Uterus (tissue), 4 donors: Measurements from ENCODE around the gene PRKAR1A. TPM values are rescaled to one million over a fixed set of nuclear protein-coding genes. Genes with fewer than 3 reads are reported as not detected.

Source experiments
- DNase-seq, 2 donors: peaks; one replicate each; pipeline ENCODE4 v3.0.0-alpha.2; 2019 to 2020
- H3K27ac ChIP-seq, 2 donors: fragments of 200-600 bp; sonication (generic); 1 replicate in 1 of 2; 2 replicates in 1 of 2; pipeline ENCODE4 v1.5.1; 2016 to 2018
- H3K27me3 ChIP-seq, 2 donors: fragments of 200-600 bp; sonication (generic); one replicate each; pipeline ENCODE4 v1.5.1; 2018 to 2019; ENCODE audit warnings: control low read depth in 1 of 2
- H3K36me3 ChIP-seq, 2 donors: fragments of 200-600 bp; sonication (generic); one replicate each; pipeline ENCODE4 v1.5.1; 2019; ENCODE audit warnings: control low read depth in 1 of 2
- H3K4me1 ChIP-seq, 2 donors: fragments of 200-600 bp; sonication (generic); one replicate each; pipeline ENCODE4 v1.5.1; 2018 to 2019; ENCODE audit warnings: control low read depth in 1 of 2
- H3K4me3 ChIP-seq, 2 donors: fragments of 200-600 bp; sonication (generic); 1 replicate in 1 of 2; 2 replicates in 1 of 2; pipeline ENCODE4 v1.5.1; 2018 to 2019; ENCODE audit warnings: mild to moderate bottlenecking in 1 of 2
- H3K9me3 ChIP-seq, 2 donors: fragments of 200-600 bp; sonication (generic); one replicate each; pipeline ENCODE4 v1.5.1; 2019; ENCODE audit warnings: control low read depth in 1 of 2
- POLR2A ChIP-seq, 2 donors: fragments of 450-650 bp; IDR thresholded peaks; one replicate each; pipeline ENCODE4 v1.6.1; 2016; ENCODE audit warnings: antibody characterized with exemption in 2 of 2, mild to moderate bottlenecking in 1 of 2, moderate library complexity in 1 of 2
- intact Hi-C: fragments of 100-400 bp; cut with DNase I; formaldehyde crosslinking; loops from one replicate; pipeline ENCODE4 v1.15.1; 2023; ENCODE audit warnings: low total_unique reads
- total RNA-seq, 4 donors: library from RNA; depleted of rRNA in 3 of 4; stranded (reverse); fragments of >200 nt in 3 of 4; gene quantifications; one replicate each; pipeline versions ENCODE4 v1.1.0 to v1.2.4, GENCODE V29; 2014 to 2023
- TF ChIP-seq, protein P1 (sequence below), 4 experiments: fragments of 200-600 bp in 2 of 4; fragments of 450-650 bp in 2 of 4; sonication (generic) in 2 of 4; IDR thresholded peaks; one replicate each; pipeline ENCODE4 v1.5.1; 2016 to 2019; ENCODE audit warnings: antibody characterized with exemption in 4 of 4, mild to moderate bottlenecking in 2 of 4, moderate library complexity in 1 of 4
- donor health status: DM: yes; HTN: yes; CAD: no.

The PRKAR1A gene
- total RNA-seq, 4 donors from 2014 or later: 171 to 532 (median 388) TPM

DNA sequence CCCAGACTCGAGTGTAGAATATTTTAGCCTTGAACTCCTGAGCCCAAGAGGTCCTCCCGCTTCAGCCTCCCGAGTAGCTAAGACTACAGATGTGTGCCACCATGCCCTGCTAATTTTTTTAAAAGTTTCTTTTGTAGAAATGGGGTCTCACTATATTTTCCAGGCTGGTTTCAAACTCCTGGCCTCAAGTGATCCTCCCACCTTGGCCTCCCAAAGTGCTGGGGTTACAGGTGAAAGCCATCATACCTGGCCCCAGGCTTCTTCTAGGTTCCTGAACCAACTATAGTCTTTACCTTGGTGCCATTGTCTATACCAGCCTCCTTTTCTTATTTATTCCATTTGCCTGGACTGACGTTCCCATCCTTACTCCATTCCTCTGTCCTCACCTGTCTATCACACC lies 17.1 kb upstream of the PRKAR1A start:
- Histone ChIP-seq H3K9me3 (no peaks in the 10 kb centered on the region), H3K4me1 (no peaks in the 10 kb centered on the region), H3K4me3 (no peak overlapping the region), H3K27ac (no peak overlapping the region), H3K27me3 (no peaks in the 10 kb centered on the region), H3K36me3 (no peaks in the 10 kb centered on the region)
- TF ChIP-seq, protein P1, sequence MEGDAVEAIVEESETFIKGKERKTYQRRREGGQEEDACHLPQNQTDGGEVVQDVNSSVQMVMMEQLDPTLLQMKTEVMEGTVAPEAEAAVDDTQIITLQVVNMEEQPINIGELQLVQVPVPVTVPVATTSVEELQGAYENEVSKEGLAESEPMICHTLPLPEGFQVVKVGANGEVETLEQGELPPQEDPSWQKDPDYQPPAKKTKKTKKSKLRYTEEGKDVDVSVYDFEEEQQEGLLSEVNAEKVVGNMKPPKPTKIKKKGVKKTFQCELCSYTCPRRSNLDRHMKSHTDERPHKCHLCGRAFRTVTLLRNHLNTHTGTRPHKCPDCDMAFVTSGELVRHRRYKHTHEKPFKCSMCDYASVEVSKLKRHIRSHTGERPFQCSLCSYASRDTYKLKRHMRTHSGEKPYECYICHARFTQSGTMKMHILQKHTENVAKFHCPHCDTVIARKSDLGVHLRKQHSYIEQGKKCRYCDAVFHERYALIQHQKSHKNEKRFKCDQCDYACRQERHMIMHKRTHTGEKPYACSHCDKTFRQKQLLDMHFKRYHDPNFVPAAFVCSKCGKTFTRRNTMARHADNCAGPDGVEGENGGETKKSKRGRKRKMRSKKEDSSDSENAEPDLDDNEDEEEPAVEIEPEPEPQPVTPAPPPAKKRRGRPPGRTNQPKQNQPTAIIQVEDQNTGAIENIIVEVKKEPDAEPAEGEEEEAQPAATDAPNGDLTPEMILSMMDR (IDR thresholded peaks at IDR 0.05): no peak
- intact Hi-C loops: no loop called here
- DNase-seq: no peak

DNA sequence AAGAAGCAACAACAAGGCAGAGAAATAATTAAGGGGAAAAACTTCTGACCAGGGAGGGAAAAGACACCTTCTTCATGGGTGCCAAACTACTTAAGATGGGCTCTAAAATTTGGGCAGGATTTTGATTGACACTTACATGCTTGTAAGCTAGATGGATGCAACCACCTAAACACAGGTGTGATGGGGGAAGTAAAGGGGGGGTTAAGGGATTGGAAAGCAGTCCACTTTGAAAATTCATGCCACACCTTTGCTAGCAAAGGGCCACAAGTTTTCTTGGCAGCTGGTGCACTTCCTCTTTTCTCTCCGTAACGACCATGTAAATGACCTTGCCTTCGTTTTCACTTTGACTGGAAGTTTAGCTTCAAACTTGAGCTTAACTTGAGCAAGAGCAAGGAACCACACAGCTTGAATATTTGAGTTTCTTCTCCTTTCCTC lies 14.3 kb upstream of the PRKAR1A start:
- Histone ChIP-seq H3K4me3 (no peak overlapping the region), H3K36me3 (no peaks in the 10 kb centered on the region), H3K27ac (peak overlapping the region; percentile 36 to 55), H3K27me3 (no peaks in the 10 kb centered on the region), H3K9me3 (no peaks in the 10 kb centered on the region), H3K4me1 (no peaks in the 10 kb centered on the region)
- DNase-seq: no peak
- intact Hi-C loops: no loop called here
- TF ChIP-seq POLR2A (IDR thresholded peaks at IDR 0.05): no peak
- TF ChIP-seq, protein P1 (IDR thresholded peaks at IDR 0.05): no peak

DNA sequence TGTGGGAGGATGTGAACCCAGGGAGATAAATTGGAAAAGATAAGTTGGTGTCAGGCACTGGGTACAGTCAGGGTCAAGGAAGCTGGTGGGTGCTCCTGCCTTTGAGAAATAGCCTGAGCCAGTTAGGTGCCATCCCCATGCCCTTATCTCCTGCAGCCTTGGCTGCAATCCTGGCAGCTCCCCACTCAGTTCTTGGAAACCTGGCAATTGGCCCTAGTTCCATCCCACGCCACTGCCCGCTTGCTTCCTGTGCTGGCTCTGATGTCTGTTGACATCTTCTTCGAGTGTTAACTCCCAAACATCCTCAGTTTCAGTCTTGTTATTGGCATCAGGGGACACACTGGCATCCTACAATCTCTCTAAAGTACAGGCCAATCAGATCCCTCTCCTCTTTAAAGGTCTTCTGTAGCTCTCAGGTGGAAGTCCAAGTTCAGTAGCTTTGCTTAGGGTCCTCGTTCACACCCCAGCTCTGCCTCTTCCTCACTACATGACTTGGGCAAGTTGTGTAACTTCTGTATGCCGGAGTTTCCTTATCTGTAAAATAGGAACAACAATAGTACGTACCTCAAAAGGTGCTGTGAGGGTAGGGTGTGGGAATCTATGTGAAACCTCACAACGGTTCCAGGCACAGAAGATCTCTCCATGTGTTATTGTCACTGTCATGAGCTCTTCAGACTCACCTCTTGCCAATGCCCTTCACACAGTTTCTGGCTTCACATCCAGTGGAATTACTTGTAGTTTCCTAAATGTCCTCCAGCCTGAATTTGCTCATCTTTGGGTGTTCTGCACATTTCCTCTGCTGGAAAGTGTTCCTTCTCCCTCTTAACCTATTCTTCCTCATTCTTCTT lies 13.5 kb upstream of the PRKAR1A start:
- H3K9me3 ChIP-seq: no peaks in the 10 kb centered on the region
- no peaks in the 10 kb centered on the region for H3K27me3 ChIP-seq
- DNase-seq: peak; percentile 51 to 59
- intact Hi-C loops: no loop called here
- H3K27ac ChIP-seq: peak overlapping the region; percentile 36 to 55
- H3K4me3 ChIP-seq: no peak overlapping the region
- no peaks in the 10 kb centered on the region for H3K4me1 ChIP-seq
- TF ChIP-seq POLR2A (IDR thresholded peaks at IDR 0.05): no peak
- TF ChIP-seq, protein P1 (IDR thresholded peaks at IDR 0.05): no peak
- H3K36me3 ChIP-seq: no peaks in the 10 kb centered on the region

DNA sequence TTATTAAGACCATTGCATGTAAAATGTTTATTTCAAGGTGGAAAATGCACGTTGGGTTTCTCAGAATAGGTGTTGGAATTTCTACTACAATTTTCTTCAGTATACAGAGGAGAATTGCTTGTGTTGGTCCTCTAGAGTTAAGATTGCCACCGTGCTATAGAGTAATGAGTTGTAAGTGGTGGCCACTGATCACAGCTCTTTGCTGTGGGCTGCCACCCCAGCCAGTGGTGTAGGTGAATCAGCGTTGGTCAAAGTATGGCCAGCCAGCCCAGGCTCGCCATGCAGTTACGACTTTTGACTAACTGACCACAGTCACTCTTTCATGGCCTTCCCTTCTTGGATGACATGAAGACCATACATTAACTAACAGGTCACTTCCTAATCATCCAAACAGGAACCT lies 12.6 kb upstream of the PRKAR1A start:
- DNase-seq: no peak
- H3K27ac ChIP-seq: no peak overlapping the region
- no peaks in the 10 kb centered on the region for H3K36me3 ChIP-seq
- no peak for TF ChIP-seq POLR2A (IDR thresholded peaks at IDR 0.05)
- TF ChIP-seq, protein P1 (IDR thresholded peaks at IDR 0.05): no peak
- intact Hi-C loops: no loop called here
- no peaks in the 10 kb centered on the region for H3K27me3 ChIP-seq
- H3K9me3 ChIP-seq: no peaks in the 10 kb centered on the region
- no peaks in the 10 kb centered on the region for H3K4me1 ChIP-seq
- H3K4me3 ChIP-seq: no peak overlapping the region

DNA sequence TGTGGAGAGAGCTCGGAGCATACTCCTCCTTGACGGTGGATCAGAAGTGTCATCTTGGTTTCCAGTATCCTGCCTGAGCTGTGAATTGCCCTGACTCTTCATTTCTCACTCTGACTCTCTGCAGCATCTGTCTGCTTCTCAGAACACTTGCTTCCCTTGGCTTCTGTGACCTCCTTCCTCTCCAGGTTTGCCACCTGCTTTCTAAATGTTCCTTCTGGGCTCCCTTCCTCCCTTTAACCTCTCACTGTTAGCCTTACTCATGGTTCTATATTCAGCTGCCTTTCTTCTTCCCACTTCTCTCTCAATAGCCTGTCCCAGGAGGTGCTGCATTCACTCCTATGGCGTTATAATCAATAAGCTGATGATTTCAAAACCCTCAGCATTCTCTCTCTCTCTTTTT lies 11.2 kb upstream of the PRKAR1A start:
- TF ChIP-seq, protein P1 (IDR thresholded peaks at IDR 0.05): no peak
- no peak for TF ChIP-seq POLR2A (IDR thresholded peaks at IDR 0.05)
- no peaks in the 10 kb centered on the region for H3K27me3 ChIP-seq
- no peaks in the 10 kb centered on the region for H3K9me3 ChIP-seq
- no peaks in the 10 kb centered on the region for H3K4me1 ChIP-seq
- no peaks in the 10 kb centered on the region for H3K36me3 ChIP-seq
- intact Hi-C loops: no loop called here
- H3K27ac ChIP-seq: no peak overlapping the region
- no peak for DNase-seq
- no peak overlapping the region for H3K4me3 ChIP-seq
